GM18907 (cell line): ENCODE data around the gene LAMC2.
"Not testable (repeated sequence)": the region's sequence is repeated elsewhere in the genome, so short reads cannot be mapped to it uniquely, and the experiment has no call there.

Experiments used
- ATAC-seq: cut with Tn5 transposase; IDR thresholded peaks from one replicate; pipeline ENCODE4 v1.9.1; 2021; ENCODE audit warnings: mild to moderate bottlenecking, moderate library complexity; ENCODE audit not compliant: unreplicated experiment

Gene LAMC2

DNA sequence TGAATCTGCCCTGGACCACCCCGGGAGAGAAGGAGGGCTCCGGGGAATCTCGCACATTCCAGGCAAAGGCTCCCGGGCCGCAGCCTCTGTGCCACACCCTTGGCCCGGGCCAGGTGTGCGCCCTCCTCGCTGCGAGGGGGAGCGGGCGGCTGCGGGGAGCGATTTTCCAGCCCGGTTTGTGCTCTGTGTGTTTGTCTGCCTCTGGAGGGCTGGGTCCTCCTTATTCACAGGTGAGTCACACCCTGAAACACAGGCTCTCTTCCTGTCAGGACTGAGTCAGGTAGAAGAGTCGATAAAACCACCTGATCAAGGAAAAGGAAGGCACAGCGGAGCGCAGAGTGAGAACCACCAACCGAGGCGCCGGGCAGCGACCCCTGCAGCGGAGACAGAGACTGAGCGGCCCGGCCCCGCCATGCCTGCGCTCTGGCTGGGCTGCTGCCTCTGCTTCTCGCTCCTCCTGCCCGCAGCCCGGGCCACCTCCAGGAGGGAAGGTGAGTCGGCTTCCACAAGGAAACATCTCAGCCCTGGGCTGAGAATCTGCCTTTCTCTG is at the start of gene LAMC2:
Gene LAMC2 (plus strand): TSS at position 324 of the 550 bp plus-strand sequence. CDS start 89 bp downstream, at position 413.
- ATAC-seq = no peak

DNA sequence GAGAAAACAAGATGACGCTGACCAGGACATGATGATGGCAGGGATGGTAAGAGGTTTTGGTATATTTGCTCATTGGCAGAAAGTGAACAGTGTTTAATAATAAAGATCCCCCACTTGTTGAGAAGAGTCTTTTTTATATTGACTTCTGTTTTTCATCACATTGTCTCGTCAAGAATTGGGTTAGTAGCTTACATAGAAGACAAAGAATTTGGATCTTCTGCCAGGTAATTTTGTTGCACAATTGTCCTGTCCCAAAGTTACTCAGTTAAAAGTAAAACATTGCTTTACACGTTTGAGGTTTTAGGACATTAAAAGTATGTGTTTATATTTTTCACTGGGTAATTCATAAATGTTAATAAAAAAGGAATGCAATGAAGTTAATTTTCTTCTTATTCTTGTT is 48.3 kb upstream of the LAMC2 start:
- no peak for ATAC-seq

DNA sequence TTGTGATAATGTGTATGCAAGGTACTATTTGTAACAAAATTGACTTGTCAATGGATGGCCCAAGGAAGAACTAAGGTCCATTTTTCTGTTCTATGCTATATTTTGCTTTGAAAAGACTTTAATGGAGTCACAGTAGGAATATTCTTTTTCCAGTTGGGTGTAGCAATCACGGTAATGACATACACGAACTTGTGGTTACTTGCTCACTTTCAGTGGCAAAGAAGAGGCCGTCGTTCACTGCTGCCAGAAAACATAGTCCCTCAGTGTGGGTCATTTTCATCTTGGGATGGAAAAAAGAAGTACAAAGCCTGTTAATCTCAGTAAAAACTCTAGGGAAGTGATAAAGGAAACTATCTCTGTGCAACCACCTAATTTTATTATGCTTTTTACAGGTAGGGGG is 47.8 kb upstream of the LAMC2 start:
- ATAC-seq = no peak

DNA sequence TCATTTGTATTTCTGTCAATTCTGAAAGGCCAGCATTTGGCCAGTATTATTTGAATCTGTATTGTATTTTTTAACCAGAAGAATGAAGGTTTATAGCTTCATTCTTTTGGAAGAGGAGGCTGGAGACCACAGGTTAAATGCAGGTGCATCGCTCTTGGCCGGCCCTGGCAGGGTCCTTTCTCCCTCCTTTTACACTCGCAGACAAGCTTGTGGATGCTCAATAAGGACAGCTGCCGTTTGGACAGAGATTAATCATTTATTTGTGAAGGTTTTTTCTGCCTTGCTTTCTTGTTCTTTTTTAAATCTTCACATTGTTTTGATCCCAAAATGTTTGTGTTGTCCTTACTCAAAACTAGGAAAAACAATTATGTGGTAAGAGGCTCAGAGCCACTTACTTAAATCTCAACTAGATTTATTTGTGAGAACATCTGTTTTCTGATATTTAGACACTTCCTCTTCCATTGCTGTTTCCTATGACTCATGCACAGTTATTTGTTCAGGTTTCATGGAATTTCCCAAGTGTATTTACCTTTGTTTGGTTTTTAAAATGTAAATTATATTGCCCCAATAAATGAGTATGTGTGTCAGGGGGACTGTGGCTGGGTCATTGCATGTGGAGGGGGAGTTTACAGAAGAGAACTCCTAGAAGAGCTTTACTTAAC is 46.7 kb upstream of the LAMC2 start:
- no peak for ATAC-seq

DNA sequence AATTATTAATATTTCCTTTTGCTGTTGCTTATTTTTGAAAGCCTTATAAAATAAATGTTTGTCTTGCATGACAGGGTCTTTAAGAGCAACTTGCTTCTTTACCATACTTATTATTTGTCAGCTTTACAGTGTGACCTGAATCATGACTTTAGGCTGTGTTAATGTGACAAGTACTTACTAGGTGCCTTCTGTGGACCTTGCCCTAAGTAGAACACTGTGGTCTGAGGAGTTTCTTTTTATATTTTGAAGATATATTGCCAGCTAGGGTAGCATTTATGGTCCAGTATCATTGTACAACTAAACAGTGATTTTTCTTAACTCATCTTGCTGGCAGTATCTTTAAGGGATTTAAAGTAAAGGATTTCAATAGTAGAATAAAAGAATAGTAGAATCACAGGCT is 45.4 kb upstream of the LAMC2 start:
- ATAC-seq = no peak

DNA sequence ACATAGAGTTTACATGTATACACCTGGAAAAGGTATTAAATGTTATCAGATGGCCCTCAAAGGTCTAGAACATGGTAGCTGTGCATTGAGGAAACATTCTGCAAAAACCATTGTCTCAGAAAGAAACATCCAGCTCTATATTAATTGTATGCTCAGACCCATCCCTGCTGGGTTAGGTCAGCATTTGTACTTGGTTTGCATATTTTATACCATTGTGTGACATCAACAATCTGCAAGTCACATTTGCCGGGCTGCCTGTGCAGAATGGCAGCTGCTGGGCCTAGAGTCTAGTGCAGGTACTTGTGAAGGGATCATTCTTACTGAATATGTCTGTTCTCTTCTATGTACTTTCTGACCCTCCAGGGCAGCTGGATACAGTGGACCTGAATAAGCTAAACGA is 43.9 kb upstream of the LAMC2 start:
- ATAC-seq = no peak

DNA sequence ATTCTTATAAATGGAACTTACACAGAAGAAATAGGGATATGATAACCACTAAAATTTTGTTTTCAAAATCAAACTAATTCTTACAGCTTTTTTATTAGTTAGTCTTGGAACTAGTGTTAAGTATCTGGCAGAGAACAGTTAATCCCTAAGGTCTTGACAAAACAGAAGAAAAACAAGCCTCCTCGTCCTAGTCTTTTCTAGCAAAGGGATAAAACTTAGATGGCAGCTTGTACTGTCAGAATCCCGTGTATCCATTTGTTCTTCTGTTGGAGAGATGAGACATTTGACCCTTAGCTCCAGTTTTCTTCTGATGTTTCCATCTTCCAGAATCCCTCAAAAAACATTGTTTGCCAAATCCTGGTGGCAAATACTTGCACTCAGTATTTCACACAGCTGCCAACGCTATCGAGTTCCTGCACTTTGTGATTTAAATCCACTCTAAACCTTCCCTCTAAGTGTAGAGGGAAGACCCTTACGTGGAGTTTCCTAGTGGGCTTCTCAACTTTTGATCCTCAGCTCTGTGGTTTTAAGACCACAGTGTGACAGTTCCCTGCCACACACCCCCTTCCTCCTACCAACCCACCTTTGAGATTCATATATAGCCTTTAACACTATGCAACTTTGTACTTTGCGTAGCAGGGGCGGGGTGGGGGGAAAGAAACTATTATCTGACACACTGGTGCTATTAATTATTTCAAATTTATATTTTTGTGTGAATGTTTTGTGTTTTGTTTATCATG is 42.3 kb upstream of the LAMC2 start:
- no peak for ATAC-seq

DNA sequence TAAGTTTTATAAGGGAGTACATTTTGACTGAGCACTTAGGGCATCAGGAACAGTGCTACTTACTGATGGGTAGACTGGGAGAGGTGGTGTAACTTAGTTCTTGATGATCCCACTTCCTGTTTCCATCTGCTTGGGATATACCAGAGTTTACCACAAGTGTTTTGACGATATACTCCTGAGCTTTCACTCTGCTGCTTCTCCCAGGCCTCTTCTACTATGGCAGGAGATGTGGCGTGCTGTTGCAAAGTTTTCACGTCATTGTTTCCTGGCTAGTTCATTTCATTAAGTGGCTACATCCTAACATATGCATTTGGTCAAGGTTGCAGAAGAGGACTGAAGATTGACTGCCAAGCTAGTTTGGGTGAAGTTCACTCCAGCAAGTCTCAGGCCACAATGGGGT is 41.3 kb upstream of the LAMC2 start:
- ATAC-seq = no peak

DNA sequence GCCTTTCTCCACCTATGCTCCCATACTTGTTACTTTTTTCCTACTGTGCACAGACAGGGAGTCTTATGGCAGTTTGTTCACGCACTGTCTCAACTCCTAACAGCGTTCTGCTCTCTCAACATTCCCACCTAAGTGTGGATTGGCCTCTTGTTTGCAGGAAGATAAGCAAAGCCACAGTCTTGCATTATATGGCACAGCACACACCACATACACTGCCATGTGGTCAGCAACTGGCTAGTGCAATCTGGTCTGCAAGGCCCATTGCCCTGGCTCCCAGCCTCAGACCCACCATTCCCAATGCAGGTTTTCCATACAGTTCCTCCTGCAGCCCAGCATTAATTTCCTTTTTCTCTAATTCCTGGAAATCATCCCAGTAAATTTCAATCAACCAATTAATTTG is 38.3 kb upstream of the LAMC2 start:
- no peak for ATAC-seq

DNA sequence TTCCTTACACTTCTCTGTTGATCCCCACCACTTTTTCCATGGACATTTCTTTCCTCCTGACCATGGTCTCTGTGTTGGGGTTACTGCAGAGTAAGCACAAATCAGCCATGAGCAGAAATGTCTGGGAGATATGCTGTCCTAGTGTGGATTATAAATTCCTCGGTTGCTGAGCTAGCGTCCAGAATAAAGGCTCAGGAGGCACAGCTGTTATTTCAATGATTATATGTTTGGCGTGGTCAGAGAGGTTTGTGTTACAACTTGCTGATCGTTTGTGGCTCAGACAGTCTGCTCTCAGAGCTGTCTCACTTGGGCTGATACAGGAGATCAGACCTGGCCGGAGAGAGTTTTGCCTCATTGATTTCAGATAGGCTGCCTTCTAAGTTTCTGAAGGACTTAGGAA is 37.5 kb upstream of the LAMC2 start:
- ATAC-seq = no peak

DNA sequence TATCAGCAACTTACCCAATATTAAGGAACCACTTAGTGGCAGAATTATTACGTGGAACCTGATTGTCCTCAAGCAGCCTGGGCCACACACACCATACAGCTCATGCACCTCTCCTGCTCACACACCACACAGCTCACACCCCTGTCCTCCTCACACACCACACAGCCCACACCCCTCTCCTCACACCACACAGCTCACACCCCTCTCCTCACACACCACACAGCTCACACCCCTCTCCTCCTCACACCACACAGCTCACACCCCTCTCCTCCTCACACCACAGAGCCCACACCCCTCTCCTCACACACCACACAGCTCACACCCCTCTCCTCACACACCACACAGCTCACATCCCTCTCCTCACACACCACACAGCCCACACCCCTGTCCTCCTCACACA is 36.8 kb upstream of the LAMC2 start:
- ATAC-seq = no peak

DNA sequence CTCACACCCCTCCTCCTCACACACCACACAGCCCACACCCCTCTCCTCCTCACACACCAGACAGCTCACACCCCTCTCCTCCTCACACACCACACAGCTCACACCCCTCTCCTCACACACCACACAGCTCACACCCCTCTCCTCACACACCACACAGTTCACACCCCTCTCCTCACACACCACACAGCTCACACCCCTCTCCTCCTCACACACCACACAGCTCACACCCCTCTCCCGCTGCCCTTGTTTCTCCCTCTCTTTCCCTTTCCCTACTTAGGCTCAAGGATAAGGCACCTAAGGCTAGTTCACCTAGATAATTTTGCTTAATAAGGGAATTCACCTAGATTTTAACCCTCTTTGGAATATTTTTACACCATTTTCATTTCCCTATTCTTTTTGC is 36.0 kb upstream of the LAMC2 start:
- not testable (repeated sequence) for ATAC-seq

DNA sequence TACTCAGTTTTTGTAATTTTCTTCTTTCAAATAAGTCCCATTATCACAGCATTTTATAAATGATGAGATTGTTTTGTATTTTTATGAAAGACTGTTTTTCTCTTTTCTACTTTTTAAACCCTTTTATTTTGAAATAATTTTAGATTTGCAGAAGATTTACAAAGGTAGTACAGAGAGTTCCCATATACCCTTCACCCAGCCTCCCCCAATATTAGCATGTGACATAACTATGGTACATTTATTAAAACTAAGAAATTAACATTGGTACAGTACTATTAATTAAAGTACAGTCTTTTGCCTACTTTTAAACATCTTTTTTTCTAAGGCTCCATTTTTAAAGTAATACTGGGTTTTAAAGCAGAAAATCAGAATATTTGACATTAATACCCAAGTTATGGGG is 35.6 kb upstream of the LAMC2 start:
- no peak for ATAC-seq

DNA sequence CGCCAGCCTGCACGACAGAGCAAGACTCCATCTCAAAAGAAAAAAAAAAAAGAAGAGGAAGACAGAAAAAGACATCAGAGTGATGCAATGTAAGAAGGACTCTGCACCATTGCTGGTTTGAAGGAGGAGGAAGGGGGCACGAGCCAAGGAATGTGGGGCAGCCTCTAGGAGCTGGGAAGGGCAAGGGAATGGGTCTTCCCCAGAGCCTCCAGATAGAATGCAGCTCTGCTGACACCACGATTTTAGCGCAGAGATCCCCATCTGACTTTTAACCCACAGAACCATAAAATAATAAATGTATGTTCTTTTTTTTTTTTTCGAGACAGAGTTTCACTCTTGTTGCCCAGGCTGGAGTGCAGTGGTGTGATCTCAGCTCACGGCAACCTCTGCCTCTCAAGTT is 33.9 kb upstream of the LAMC2 start:
- no peak for ATAC-seq

DNA sequence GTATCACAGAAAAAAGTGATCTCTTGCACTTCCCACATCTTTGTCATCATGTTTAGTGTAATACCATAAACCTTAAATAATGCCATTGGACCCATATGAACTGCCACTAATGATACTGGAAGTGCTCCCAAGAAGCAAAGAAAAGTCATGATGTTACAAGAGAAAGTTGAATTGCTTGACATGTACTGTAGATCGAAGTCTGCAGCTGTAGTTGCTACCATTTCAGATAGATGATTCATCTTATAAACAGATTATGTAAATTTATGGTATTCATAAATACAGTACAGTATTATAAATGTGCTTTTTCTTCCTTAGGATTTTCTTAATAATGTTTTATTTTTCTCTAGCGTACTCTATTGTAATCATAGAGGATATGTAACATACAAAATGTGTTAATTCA is 30.1 kb upstream of the LAMC2 start:
- ATAC-seq = no peak

DNA sequence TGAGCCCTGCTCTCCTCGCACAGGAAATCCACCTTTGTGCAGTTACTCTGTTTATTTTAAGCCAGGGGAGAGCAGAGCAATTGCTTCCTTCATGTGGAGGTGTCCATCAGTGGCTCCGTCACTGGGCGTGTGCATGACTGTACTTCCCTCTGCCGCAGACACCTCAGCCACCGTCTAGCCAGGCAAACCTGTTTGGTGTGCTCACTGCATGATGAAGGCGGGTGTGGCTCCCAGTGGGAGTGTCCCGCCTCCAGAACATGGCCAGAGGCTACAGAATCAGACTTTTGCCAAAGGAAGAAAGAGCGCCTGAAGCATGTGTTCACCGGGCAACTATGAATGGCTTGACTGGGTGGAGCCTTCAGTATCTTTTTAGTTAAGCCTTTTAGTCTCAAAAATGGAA is 26.1 kb upstream of the LAMC2 start:
- ATAC-seq = no peak

DNA sequence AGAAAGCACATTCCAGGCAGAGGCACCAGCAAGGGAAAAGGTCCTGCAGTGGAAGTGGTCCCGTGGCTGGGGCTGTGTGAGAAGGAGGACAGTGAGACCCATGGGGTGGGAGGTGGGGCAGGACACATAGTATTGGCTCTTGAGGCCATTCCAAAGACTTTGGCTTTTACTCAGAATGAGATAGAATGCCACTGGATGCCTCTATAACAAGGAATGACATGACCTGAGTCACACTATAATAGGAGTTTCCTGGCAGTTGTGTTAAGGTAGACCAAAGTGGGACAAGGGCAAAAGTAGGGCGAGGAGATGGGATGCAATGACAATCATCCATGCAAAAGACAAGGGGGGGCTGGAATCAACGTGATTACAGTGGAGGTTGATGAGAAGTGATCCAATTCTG is 24.7 kb upstream of the LAMC2 start:
- no peak for ATAC-seq

DNA sequence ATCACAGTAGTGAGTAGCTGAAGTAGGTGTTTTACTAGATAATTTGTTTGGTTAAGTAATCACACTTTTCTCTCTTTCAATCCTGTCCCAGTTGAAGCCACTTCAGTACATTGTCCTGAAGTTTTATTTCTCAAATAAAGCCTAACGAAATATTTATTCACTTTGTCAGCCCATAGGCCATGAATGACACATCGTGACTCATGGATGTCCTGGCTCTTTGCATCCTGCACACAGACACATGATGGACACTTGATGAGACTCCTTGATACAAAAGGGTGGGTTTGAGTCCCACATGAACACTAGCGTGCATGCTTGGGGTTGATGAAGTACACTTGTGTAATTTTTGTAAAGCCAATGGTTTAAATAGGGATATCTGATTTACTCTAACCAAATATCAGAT is 22.7 kb upstream of the LAMC2 start:
- ATAC-seq = no peak

DNA sequence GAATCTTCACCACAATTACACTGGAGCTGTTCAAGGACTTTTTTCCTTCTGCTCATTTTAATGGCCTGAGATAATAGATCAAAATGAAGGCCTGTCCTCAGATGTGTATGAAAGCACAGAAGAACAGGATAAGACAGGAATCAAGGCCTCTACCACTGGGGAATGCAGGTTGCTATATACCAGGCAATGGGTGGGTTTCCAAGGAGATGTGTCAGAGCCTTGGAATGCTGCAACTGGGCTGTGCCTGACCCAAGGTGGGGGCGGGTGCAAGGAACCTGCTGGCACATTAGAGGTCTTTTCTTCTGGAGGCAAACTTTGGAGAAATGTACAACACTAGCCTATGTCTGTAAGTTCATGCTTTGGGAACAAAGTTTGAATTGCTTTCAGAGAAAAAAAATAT is 21.7 kb upstream of the LAMC2 start:
- ATAC-seq = no peak

DNA sequence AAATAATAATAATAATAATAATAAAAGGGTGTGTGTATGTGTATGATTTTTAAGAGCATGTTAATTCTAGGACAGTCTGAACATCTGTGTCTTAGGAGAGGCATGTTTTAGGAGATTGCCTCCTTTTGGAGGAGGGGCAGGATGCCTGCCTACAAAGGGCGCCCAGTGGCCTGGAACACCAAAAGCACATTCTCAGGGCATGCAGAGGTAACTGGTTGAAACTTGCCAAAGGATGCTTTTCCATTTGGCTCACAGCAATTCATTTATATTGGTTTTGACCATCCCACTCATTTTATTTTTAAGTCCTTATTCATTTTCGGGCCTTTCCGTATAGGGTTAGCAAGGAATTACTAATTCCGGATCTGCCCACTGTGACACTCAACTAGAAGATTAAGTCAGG is 21.1 kb upstream of the LAMC2 start:
- ATAC-seq = no peak

DNA sequence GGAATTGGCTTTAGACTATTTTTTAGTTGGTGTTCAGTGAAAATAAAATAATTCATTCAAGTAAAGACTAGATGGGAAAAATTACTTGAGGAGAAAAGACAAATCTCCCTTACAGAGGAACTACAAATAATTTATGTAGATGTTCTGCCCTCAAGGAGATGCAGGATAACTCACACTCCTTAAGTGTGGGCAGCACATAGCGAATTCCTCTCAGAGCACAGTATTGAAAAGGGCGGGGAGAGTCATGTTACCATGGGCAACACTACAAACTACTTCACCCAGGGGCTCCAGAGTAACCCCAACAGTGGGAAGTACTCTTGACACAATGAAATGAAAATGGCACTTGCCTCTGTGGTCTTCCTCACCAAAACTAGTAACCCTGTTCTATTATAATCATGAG is 20.6 kb upstream of the LAMC2 start:
- no peak for ATAC-seq

DNA sequence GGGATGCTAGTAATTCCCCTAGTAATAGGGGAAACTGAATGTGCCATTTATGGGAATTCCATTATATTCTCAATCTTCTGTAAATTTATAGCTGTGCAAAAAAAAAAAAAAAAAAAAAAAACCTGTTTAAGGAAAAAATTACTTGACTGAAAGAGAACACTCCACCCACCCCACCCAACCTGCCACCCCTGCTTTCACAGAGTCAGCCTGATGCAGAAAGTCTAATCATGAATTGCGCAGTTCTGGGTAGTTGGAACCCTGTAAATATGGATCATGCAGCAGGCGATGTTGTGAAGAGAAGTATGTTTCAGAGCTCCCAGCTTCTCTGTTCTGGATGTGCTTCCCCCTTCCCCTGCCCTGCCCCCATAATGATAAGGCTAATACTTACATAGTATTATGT is 19.6 kb upstream of the LAMC2 start:
- ATAC-seq = no peak

DNA sequence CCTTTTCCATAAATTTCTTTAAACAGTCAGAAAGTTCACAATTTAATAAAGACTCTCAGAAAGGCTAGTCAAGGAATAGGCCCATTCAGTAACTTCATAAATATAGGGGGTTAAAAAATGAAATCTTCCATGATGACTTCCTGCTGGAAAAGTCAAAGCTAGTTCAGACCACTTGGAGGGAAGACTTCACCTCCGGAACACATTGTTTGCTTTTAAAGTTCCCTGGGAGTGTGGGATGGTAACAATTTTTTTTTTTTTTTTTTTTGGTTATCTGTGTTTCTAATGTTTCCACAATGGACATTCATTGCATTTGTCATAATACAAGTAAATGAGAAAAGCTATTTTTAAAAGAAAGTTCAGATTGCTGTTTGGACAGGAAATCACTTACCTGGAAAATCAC is 18.4 kb upstream of the LAMC2 start:
- ATAC-seq = no peak
